Measurements from ENCODE around the gene MEIOB. TPM values are rescaled to one million over a fixed set of nuclear protein-coding genes. Genes with fewer than 3 reads are reported as not detected.

Gene MEIOB
- total RNA-seq, 1 donor from 2014 or later, result not detected

- intact Hi-C loops (cut with micrococcal nuclease), result no loop called here
- peaks cover 20% of the 10 kb centered on the region for H3K4me1 Mint-ChIP-seq (ENCODE audit: low read depth)
- no peak overlapping the region for H3K27ac Mint-ChIP-seq
- peaks cover 34% of the 10 kb centered on the region for H3K27me3 Mint-ChIP-seq (ENCODE audit: insufficient read depth)
- H3K9me3 Mint-ChIP-seq, result no peaks in the 10 kb centered on the region
- no peak for DNase-seq (ENCODE audit: low spot score)
- no peaks in the 10 kb centered on the region for H3K36me3 Mint-ChIP-seq (ENCODE audit: low read depth)
- H3K4me3 Mint-ChIP-seq, result no peak overlapping the region
Measured at GRCh38 chr16:1858189-1858865, 13.6 kb downstream of the MEIOB start.

GRCh38 chr16:1857433-1858097 is 14.4 kb downstream of the MEIOB start:
- Mint-ChIP-seq H3K36me3 (ENCODE audit: low read depth) (no peaks in the 10 kb centered on the region), H3K4me1 (ENCODE audit: low read depth) (peaks cover 20% of the 10 kb centered on the region), H3K27me3 (ENCODE audit: insufficient read depth) (peaks cover 34% of the 10 kb centered on the region), H3K4me3 (no peak overlapping the region), H3K27ac (no peak overlapping the region), H3K9me3 (no peaks in the 10 kb centered on the region)
- no peak for DNase-seq (ENCODE audit: low spot score)
- intact Hi-C loops (cut with micrococcal nuclease), result no loop called here

- H3K27ac Mint-ChIP-seq, result no peak overlapping the region
- H3K4me1 Mint-ChIP-seq (ENCODE audit: low read depth), result peaks cover 14% of the 10 kb centered on the region
- no peak for DNase-seq (ENCODE audit: low spot score)
- H3K36me3 Mint-ChIP-seq (ENCODE audit: low read depth), result no peaks in the 10 kb centered on the region
- no peaks in the 10 kb centered on the region for H3K9me3 Mint-ChIP-seq
- intact Hi-C loops (cut with micrococcal nuclease), result no loop called here
- peaks cover 3% of the 10 kb centered on the region for H3K27me3 Mint-ChIP-seq (ENCODE audit: insufficient read depth)
- no peak overlapping the region for H3K4me3 Mint-ChIP-seq
Measured at GRCh38 chr16:1851793-1852192, 20.2 kb downstream of the MEIOB start.

GRCh38 chr16:1850981-1851380 is 21.0 kb downstream of the MEIOB start:
- H3K4me1 Mint-ChIP-seq (ENCODE audit: low read depth), result peaks cover 14% of the 10 kb centered on the region
- H3K36me3 Mint-ChIP-seq (ENCODE audit: low read depth), result no peaks in the 10 kb centered on the region
- no peaks in the 10 kb centered on the region for H3K9me3 Mint-ChIP-seq
- intact Hi-C loops (cut with micrococcal nuclease), result no loop called here
- no peak overlapping the region for H3K4me3 Mint-ChIP-seq
- H3K27me3 Mint-ChIP-seq (ENCODE audit: insufficient read depth), result peaks cover 3% of the 10 kb centered on the region
- no peak for DNase-seq (ENCODE audit: low spot score)
- H3K27ac Mint-ChIP-seq, result no peak overlapping the region

- no peaks in the 10 kb centered on the region for H3K4me1 Mint-ChIP-seq (ENCODE audit: low read depth)
- H3K27ac Mint-ChIP-seq, result no peak overlapping the region
- no peaks in the 10 kb centered on the region for H3K36me3 Mint-ChIP-seq (ENCODE audit: low read depth)
- H3K9me3 Mint-ChIP-seq, result no peaks in the 10 kb centered on the region
- peaks cover 3% of the 10 kb centered on the region for H3K27me3 Mint-ChIP-seq (ENCODE audit: insufficient read depth)
- intact Hi-C loops (cut with micrococcal nuclease), result no loop called here
- no peak overlapping the region for H3K4me3 Mint-ChIP-seq
- DNase-seq (ENCODE audit: low spot score), result no peak
Measured at GRCh38 chr16:1846416-1846815, 25.5 kb downstream of the MEIOB start.

GRCh38 chr16:1845985-1846384 is 26.0 kb downstream of the MEIOB start:
- no peaks in the 10 kb centered on the region for H3K36me3 Mint-ChIP-seq (ENCODE audit: low read depth)
- intact Hi-C loops (cut with micrococcal nuclease), result no loop called here
- no peak overlapping the region for H3K4me3 Mint-ChIP-seq
- no peaks in the 10 kb centered on the region for H3K4me1 Mint-ChIP-seq (ENCODE audit: low read depth)
- DNase-seq (ENCODE audit: low spot score), result no peak
- no peaks in the 10 kb centered on the region for H3K9me3 Mint-ChIP-seq
- no peak overlapping the region for H3K27ac Mint-ChIP-seq
- H3K27me3 Mint-ChIP-seq (ENCODE audit: insufficient read depth), result peaks cover 3% of the 10 kb centered on the region

- H3K4me3 Mint-ChIP-seq, result no peak overlapping the region
- H3K9me3 Mint-ChIP-seq, result no peaks in the 10 kb centered on the region
- H3K36me3 Mint-ChIP-seq (ENCODE audit: low read depth), result no peaks in the 10 kb centered on the region
- intact Hi-C loops (cut with micrococcal nuclease), result no loop called here
- no peaks in the 10 kb centered on the region for H3K27me3 Mint-ChIP-seq (ENCODE audit: insufficient read depth)
- H3K4me1 Mint-ChIP-seq (ENCODE audit: low read depth), result no peaks in the 10 kb centered on the region
- no peak overlapping the region for H3K27ac Mint-ChIP-seq
- DNase-seq (ENCODE audit: low spot score), result no peak
Measured at GRCh38 chr16:1839554-1839953, 32.4 kb downstream of the MEIOB start.

GRCh38 chr16:1834096-1834495 is 37.9 kb downstream of the MEIOB start:
- H3K4me1 Mint-ChIP-seq (ENCODE audit: low read depth), result peaks cover 5% of the 10 kb centered on the region
- no peak for DNase-seq (ENCODE audit: low spot score)
- H3K4me3 Mint-ChIP-seq, result no peak overlapping the region
- no peaks in the 10 kb centered on the region for H3K27me3 Mint-ChIP-seq (ENCODE audit: insufficient read depth)
- no peak overlapping the region for H3K27ac Mint-ChIP-seq
- intact Hi-C loops (cut with micrococcal nuclease), result no loop called here
- peaks cover 2% of the 10 kb centered on the region for H3K36me3 Mint-ChIP-seq (ENCODE audit: low read depth)
- no peaks in the 10 kb centered on the region for H3K9me3 Mint-ChIP-seq

- H3K27me3 Mint-ChIP-seq (ENCODE audit: insufficient read depth), result no peaks in the 10 kb centered on the region
- no peak overlapping the region for H3K4me3 Mint-ChIP-seq
- no peak for DNase-seq (ENCODE audit: low spot score)
- no peak overlapping the region for H3K27ac Mint-ChIP-seq
- H3K4me1 Mint-ChIP-seq (ENCODE audit: low read depth), result peaks cover 13% of the 10 kb centered on the region
- intact Hi-C loops (cut with micrococcal nuclease), result no loop called here
- H3K9me3 Mint-ChIP-seq, result no peaks in the 10 kb centered on the region
- peaks cover 2% of the 10 kb centered on the region for H3K36me3 Mint-ChIP-seq (ENCODE audit: low read depth)
Measured at GRCh38 chr16:1832838-1833454, 39.0 kb downstream of the MEIOB start.

- no peak for DNase-seq (ENCODE audit: low spot score)
- H3K9me3 Mint-ChIP-seq, result no peaks in the 10 kb centered on the region
- H3K4me3 Mint-ChIP-seq, result no peak overlapping the region
- no peak overlapping the region for H3K27ac Mint-ChIP-seq
- H3K4me1 Mint-ChIP-seq (ENCODE audit: low read depth), result peaks cover 20% of the 10 kb centered on the region
- H3K27me3 Mint-ChIP-seq (ENCODE audit: insufficient read depth), result no peaks in the 10 kb centered on the region
- intact Hi-C loops (cut with micrococcal nuclease), result no loop called here
- H3K36me3 Mint-ChIP-seq (ENCODE audit: low read depth), result peaks cover 6% of the 10 kb centered on the region
Measured at GRCh38 chr16:1831186-1832075, 40.5 kb downstream of the MEIOB start.

GRCh38 chr16:1830213-1830612 is 41.8 kb downstream of the MEIOB start:
- H3K27ac Mint-ChIP-seq, result no peak overlapping the region
- no peak for DNase-seq (ENCODE audit: low spot score)
- no peak overlapping the region for H3K4me3 Mint-ChIP-seq
- intact Hi-C loops (cut with micrococcal nuclease), result no loop called here
- peaks cover 6% of the 10 kb centered on the region for H3K36me3 Mint-ChIP-seq (ENCODE audit: low read depth)
- peaks cover 20% of the 10 kb centered on the region for H3K4me1 Mint-ChIP-seq (ENCODE audit: low read depth)
- H3K27me3 Mint-ChIP-seq (ENCODE audit: insufficient read depth), result no peaks in the 10 kb centered on the region
- no peaks in the 10 kb centered on the region for H3K9me3 Mint-ChIP-seq

GRCh38 chr16:1828645-1829410 is 43.1 kb downstream of the MEIOB start:
- H3K4me3 Mint-ChIP-seq, result peak overlapping the region; percentile 53
- H3K9me3 Mint-ChIP-seq, result no peaks in the 10 kb centered on the region
- DNase-seq (ENCODE audit: low spot score), result no peak
- peaks cover 26% of the 10 kb centered on the region for H3K4me1 Mint-ChIP-seq (ENCODE audit: low read depth)
- intact Hi-C loops (cut with micrococcal nuclease), result no loop called here
- H3K27ac Mint-ChIP-seq, result no peak overlapping the region
- H3K27me3 Mint-ChIP-seq (ENCODE audit: insufficient read depth), result no peaks in the 10 kb centered on the region
- H3K36me3 Mint-ChIP-seq (ENCODE audit: low read depth), result peaks cover 6% of the 10 kb centered on the region

All from activated T-helper 1 cell treated with anti-CD3 and anti-CD28 coated beads, Interleukin-12 subunit alpha, Interleukin-12 subunit beta, Interleukin-2, Interleukin-4 antibody, amounts not matched to agents 30 ng/mL and 10 ng/mL and 1 ng/mL, durations not matched to agents 14 hours and 24 hours and 36 hours (primary cell).